ENCODE measurements around the gene DLG2.
"Not testable (repeated sequence)": the region's sequence is repeated elsewhere in the genome, so short reads cannot be mapped to it uniquely, and the experiment has no call there.

DLG2 gene

DNA sequence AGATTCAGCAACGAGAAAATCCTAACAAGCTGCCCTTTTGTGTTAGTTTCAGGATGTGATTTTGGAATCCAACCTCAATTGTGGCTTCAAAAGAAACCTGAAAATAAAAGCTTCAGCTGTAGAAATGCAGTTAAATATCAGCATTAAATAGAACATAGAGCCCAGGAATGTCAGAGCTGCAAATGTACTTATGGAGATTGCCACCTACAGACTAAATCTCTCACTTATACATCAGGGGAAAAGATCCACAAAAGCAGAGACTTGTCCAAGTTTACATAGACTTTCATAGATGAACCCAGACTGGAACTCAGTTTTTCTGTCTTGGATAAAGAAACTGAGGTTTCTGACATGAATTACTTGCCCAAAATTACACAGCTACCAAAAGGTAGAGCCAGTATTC lies 446.6 kb downstream of the DLG2 start:
- no peak for DNase-seq (ENCODE audit: low read depth)
- H3K4me3 ChIP-seq (ENCODE audit: low read depth, low read length), result no peak overlapping the region

DNA sequence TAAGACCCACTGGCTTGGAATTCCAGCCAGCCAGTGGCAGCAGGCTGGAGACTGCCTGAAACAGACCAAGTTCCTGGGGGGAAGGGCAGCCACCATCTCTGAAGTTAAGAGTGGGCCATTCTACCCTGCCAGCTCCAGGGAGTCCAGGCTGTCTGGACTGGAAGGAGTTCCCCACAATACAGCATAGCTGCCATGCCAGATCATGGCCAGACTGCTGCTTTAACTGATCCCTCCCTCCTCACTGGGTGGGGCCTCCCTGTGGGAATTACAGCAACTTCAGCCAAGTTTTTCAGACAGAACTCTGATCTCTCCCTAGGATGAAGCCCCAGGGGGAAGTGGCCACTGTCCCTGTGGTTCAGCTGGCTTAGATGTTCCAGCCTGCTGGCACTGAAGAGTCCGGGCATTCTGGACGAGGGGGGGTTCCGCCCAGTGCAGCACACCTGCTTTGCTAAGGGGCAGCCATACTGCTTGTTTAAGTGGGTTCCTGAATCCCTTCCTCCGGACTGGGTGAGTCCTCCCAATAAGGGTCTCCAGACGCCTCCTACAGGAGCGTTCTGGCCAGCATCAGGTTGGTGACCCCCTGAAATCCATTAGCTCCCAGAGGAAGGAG lies 455.4 kb downstream of the DLG2 start:
- no peak for DNase-seq (ENCODE audit: low read depth)
- H3K4me3 ChIP-seq (ENCODE audit: low read depth, low read length), result no peak overlapping the region

- DNase-seq (ENCODE audit: low read depth), result peak; percentile 41
- no peak overlapping the region for H3K4me3 ChIP-seq (ENCODE audit: low read depth, low read length)
These were observed 457.0 kb downstream of the DLG2 start for GRCh38 chr11:85170184-85170583.

DNA sequence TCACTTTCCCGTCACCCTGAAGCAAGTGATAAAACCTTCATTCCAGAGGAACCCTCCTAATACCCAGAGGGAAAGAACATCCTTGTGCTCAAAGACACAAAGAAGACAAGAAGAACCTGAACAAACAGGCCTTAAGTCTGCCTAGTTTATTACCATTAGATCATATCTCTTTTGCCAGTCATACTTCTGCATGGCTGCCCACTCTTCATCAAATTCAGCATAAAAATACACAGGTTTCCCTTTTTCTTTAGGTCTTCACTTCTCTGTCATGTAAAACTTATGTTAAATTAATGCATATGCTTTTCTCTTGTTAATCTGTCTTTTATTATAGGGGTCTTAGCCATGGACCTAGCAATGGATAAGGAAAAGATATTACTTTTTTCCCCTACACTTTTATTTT lies 459.7 kb downstream of the DLG2 start:
- H3K4me3 ChIP-seq (ENCODE audit: low read depth, low read length), result no peak overlapping the region
- DNase-seq (ENCODE audit: low read depth), result no peak

- no peak for DNase-seq (ENCODE audit: low read depth)
- H3K4me3 ChIP-seq (ENCODE audit: low read depth, low read length), result no peak overlapping the region
These were observed 460.1 kb downstream of the DLG2 start for GRCh38 chr11:85167038-85167437.

DNA sequence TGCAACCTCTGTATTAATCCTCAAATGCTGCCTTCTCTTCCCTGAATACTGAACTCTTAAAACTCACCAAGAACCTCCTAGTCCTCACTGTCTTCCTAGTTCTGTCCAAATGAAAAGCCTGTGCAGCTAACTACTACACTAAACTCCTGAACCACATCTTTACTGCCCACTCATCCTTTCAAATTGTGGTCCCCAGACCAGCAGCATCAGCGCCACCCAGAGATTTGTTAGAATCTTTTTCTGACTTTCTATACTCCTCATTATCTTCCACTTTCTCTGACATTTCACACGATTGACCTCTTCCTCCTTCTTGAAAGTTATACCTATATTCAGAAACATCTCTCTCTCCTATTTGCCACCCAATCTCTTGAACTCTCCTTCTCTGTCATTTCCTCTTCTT lies 461.3 kb downstream of the DLG2 start:
- H3K4me3 ChIP-seq (ENCODE audit: low read depth, low read length), result no peak overlapping the region
- no peak for DNase-seq (ENCODE audit: low read depth)

DNA sequence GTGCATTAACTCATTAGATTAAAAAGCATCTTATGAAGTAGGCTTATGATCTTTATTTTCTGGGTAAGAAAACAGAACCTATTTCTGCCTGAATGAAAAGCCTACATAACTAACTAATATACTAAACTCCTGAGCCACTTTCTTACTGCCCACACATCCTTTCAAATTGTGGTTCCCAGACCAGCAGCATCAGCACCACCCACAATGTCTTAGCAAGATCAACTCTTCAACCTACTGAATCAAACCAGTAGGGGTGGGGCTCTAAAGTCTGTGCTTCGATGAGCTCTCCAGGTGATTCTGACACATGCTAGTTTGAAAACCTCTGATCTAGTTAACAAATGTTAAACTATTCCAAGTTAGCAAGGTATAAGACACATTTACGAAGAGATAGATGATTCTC lies 462.4 kb downstream of the DLG2 start:
- H3K4me3 ChIP-seq (ENCODE audit: low read depth, low read length), result no peak overlapping the region
- DNase-seq (ENCODE audit: low read depth), result no peak

DNA sequence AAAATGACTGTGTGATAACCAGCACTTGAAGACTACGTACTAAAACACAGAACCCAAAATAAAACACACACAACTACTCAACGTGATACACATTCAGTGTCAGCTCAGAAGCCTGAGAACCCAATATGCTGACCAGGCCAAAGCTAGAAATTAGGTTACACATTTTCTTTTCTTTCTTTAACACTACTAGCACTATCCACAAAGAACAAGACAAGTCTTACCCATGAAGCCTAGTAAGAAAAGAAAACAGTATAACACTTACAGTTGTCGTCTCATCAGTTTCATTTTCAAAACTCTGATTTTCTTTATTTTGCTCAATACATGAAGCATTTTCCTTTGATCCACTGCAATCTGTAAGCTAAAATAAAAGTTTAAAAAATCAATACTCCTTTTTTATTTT lies 472.9 kb downstream of the DLG2 start:
- no peak overlapping the region for H3K4me3 ChIP-seq (ENCODE audit: low read depth, low read length)

GRCh38 chr11:85137597-85137996 lies 489.5 kb downstream of the DLG2 start:
- no peak for DNase-seq (ENCODE audit: low read depth)
- no peak overlapping the region for H3K4me3 ChIP-seq (ENCODE audit: low read depth, low read length)

More for the DNA sequence above, 472.9 kb downstream of the DLG2 start:
- no peak for DNase-seq (ENCODE audit: low read depth)

DNA sequence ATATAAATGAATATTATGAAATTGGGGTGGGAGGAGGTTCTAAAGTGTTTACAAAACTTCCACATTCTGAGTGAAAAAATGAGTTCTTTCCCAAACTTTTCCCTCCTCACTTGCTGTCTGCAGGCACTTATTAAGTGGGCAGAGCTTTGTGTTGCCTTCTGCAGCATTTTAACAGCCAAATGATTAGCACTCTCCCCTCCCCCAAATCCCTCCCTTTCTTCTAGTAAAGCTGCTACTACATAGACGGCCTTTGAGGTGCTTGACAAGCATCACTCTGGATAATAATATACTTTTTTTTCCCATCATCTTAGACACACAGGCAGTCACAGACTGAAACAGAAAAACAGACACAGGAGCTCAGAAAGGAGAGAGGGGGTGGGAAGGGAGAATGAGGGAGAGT lies 493.5 kb downstream of the DLG2 start:
- no peak overlapping the region for H3K4me3 ChIP-seq (ENCODE audit: low read depth, low read length)
- DNase-seq (ENCODE audit: low read depth), result no peak

GRCh38 chr11:85132851-85133585 lies 494.1 kb downstream of the DLG2 start:
- DNase-seq (ENCODE audit: low read depth), result no peak
- H3K4me3 ChIP-seq (ENCODE audit: low read depth, low read length), result peak overlapping the region; percentile 14

DNA sequence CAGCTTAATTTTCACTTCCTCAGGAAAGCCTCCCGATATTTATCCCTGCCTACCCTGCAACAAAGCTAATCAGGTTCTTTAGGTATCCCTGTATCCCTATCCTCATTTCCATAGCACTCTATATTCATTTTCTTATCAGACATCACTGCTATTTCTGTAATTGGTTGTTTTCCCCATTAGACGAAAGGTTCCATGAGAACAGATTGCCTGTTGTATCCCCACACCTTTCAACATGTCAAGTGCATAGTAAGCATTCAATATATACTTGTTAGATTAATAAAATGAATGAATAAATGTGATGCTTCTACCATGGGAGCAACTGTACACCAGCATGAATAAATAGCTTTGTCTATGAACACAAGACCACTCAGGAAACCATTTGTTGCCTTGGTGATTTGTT lies 499.8 kb downstream of the DLG2 start:
- no peak overlapping the region for H3K4me3 ChIP-seq (ENCODE audit: low read depth, low read length)
- no peak for DNase-seq (ENCODE audit: low read depth)

DNA sequence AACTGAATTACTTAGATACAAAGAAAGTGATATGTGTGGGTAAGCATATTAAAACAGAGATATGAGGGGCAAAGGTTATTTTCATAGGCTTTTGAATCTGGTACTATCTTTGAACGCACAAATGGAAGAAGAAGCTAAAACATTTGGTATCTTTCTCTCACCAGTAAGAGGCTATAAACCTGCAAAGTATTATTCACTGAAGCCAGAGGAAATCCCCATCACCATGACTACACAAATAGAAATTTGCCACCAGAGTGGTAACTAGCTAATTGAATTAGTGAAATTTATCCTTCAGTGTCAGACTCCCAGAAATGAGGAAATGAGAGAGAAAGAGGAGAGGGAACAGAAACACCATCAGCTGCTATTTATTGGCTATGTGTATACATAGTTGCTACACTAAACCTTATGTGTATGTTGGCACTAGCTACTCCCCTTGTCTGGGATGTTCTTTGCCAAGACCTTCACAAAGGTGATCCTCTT lies 503.4 kb downstream of the DLG2 start:
- no peak for DNase-seq (ENCODE audit: low read depth)

DNA sequence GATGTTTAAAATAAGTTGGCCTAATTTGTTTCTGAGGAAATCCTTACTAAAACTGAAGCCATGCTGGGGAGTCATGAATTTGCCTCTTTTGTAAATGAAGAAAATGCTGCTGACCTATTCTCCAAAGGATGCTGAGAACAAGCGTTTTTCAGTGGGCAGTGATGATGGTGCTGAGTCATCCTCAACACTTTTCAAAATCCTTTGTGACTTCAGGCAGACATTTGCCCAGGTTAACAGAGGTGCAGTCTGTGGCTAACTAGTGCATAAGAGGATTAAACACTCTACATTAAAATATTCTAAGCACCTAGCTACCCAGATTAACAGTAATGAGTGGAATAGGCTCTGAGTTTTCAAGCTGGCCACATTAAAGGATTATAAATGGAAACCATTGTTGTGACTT lies 509.0 kb downstream of the DLG2 start:
- DNase-seq (ENCODE audit: low read depth), result no peak
- no peak overlapping the region for H3K4me3 ChIP-seq (ENCODE audit: low read depth, low read length)

More for the DNA sequence above, 503.4 kb downstream of the DLG2 start:
- no peak overlapping the region for H3K4me3 ChIP-seq (ENCODE audit: low read depth, low read length)

GRCh38 chr11:85115798-85116197 lies 511.3 kb downstream of the DLG2 start:
- no peak for DNase-seq (ENCODE audit: low read depth)
- no peak overlapping the region for H3K4me3 ChIP-seq (ENCODE audit: low read depth, low read length)

DNA sequence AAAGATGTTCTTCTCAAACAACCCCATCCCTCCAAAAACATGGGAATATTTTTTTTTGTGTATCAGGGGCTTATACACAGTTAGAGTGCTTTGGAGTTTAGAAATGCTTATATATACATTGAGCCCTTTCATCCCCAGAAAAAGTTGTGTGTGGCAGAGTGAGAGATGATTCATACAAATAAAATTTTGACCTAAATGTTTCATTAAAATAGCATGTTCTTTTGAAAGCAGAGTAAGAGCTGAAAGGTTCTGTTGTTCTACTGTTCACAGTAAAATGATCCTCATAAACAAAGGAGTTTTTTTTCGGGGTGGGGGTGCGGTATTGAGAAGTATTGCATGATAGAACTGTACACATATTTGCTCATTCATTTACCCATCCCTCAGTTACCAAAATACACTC lies 512.4 kb downstream of the DLG2 start:
- DNase-seq (ENCODE audit: low read depth), result peak; percentile 31
- H3K4me3 ChIP-seq (ENCODE audit: low read depth, low read length), result no peak overlapping the region

DNA sequence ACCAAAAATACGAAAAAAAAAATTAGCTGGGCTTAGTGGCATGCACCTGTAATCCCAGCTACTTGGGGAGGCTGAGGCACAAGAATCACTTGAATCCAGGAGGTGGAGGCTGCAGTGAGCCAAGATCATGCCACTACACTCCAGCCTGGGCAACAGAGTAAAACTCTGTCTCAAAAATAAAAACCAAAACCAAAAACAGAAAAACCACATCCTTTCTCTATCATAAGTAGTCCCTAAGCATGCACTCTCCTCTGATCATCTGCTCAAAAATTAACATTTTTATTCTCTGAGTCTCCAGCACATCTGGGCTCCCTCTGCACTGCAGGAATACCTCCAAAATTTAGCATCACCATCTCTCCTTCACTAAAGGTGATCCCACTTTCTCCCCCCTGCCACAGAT lies 516.9 kb downstream of the DLG2 start:
- not testable (repeated sequence) for H3K4me3 ChIP-seq (ENCODE audit: low read depth, low read length); DNase-seq (ENCODE audit: low read depth)

DNA sequence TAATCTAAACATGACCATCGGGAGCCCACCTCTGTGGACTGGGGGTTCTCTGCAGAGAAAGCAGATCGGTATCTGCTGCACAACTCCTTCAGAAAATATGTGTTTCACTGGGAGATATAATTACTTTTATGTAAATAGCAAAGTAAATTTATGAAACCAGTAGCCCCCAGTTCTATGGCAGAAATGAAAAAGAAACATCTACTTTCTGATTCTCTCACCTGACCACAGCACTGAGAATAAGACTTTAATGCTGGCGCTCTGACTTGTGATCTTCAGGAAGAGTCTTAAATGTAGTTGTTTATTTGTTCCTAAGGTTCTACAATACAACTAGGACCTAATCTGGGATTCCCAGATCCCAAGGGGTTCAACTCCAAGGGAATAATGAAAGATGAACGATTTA lies 518.0 kb downstream of the DLG2 start:
- no peak for DNase-seq (ENCODE audit: low read depth)
- no peak overlapping the region for H3K4me3 ChIP-seq (ENCODE audit: low read depth, low read length)

DNA sequence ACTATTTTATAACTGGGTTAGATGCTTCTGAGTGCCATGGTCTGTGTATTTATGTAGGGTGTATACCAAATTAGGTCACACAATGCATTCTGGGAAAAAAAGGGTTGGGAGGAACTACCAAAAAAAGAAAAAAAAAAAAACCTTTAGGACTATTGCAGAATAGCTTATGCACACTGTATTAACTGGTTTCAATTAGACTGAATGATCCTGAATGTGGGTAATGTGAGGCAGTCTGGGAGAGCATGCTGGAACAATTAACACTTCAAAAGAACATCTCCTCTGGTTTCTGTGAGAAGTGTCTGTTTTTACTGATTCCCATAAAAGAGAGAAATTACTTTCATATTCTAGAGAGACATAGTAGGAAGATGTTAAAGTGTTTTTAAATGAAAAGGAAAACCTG lies 521.3 kb downstream of the DLG2 start:
- H3K4me3 ChIP-seq (ENCODE audit: low read depth, low read length), result no peak overlapping the region
- DNase-seq (ENCODE audit: low read depth), result no peak

GRCh38 chr11:85099522-85099921 lies 527.6 kb downstream of the DLG2 start:
- DNase-seq (ENCODE audit: low read depth), result no peak
- H3K4me3 ChIP-seq (ENCODE audit: low read depth, low read length), result no peak overlapping the region

DNA sequence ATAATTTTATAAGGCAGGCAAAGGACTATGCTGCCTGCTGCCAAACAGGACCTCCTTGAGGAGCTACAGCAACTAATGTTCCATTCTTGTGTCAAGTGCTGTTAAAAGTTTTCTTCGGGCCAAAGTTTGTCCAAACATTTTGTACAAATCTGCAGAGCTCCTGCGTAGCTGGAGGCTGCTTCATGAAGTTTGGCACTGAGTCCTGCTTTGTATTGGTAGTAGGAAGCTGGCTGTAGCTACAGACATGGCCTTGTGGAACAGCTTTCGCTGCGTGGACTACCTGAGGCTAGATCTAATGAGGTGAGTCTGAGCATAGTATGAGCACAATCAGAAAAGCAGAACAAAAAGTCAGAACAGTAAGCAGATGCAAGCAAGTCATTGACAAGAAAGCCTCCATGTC lies 528.1 kb downstream of the DLG2 start:
- DNase-seq (ENCODE audit: low read depth), result no peak
- H3K4me3 ChIP-seq (ENCODE audit: low read depth, low read length), result no peak overlapping the region
